Kidney epithelial cell (primary cell): ENCODE data around the gene PTPN5. TPM values are rescaled to one million over a fixed set of nuclear protein-coding genes. Genes with fewer than 3 reads are reported as not detected.
A peak's percentile ranks its signal among the peaks of the same experiment; 100 is the strongest.

ENCODE experiments used
- DNase-seq: peaks from one replicate; pipeline ENCODE4 v3.0.0-alpha.2; 2010; ENCODE audit warnings: low read depth
- H3K27me3 ChIP-seq: 2 replicates; pipeline ENCODE4 v1.6.0; 2011; ENCODE audit warnings: low read length; ENCODE audit not compliant: control insufficient read depth, insufficient read depth
- H3K36me3 ChIP-seq: 2 replicates; pipeline ENCODE4 v1.5.1; 2011; ENCODE audit warnings: low read length; ENCODE audit not compliant: control insufficient read depth, insufficient read depth
- H3K4me3 ChIP-seq: 2 replicates; pipeline ENCODE4 v1.5.1; 2011; ENCODE audit warnings: low read depth, mild to moderate bottlenecking, control low read depth, low read length
- total RNA-seq: library from RNA; depleted of rRNA; stranded (reverse); fragments of >200 nt; gene quantifications from 2 replicates; pipeline ENCODE4 v1.2.3, GENCODE V29; 2015
- TF ChIP-seq, protein P1 (sequence below): IDR thresholded peaks from 2 replicates; pipeline ENCODE4 v1.5.1; 2011; ENCODE audit warnings: mild to moderate bottlenecking, moderate library complexity, low read length, control low read depth, inconsistent platforms; ENCODE audit not compliant: insufficient read depth, poor library complexity, severe bottlenecking

The PTPN5 gene
- total RNA-seq, 1 donor from 2014 or later = not detected

DNA sequence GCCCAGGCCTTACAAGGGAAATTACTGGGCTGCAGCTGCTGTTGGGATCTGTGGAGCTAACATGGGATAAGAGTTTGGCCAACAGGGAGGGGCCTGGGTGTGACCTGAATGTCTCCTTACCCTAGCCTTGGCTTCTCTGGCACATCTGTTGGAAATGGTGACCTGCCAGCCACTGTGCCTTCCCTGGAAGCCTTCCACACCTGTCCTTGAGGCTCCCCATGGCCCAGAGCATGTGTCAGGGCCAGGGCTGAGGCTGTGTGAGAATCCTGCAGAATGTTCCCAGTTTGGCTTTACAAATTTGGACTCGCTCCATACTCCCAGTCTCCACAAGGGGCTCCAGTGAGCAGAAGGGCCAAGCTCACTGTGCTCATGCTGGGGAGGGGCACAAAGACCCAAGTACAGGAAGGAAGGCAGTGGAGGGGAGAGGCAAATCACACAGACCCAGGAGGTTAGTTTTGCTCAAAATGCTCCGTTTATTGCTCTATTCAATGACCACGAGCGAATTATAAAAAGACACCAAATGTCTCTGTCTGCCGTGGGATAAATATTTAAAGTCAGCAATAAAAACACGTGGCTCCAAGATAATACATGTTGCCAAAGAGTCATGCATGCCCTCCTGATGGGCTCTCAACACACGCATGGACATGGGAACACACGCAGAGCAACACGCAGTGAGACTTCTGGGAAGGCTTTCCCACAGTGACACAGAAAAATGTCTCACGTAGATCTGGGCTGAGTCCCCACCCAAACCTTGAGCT is 63.9 kb downstream of the PTPN5 start:
- no peaks in the 10 kb centered on the region for H3K36me3 ChIP-seq
- TF ChIP-seq, protein P1, sequence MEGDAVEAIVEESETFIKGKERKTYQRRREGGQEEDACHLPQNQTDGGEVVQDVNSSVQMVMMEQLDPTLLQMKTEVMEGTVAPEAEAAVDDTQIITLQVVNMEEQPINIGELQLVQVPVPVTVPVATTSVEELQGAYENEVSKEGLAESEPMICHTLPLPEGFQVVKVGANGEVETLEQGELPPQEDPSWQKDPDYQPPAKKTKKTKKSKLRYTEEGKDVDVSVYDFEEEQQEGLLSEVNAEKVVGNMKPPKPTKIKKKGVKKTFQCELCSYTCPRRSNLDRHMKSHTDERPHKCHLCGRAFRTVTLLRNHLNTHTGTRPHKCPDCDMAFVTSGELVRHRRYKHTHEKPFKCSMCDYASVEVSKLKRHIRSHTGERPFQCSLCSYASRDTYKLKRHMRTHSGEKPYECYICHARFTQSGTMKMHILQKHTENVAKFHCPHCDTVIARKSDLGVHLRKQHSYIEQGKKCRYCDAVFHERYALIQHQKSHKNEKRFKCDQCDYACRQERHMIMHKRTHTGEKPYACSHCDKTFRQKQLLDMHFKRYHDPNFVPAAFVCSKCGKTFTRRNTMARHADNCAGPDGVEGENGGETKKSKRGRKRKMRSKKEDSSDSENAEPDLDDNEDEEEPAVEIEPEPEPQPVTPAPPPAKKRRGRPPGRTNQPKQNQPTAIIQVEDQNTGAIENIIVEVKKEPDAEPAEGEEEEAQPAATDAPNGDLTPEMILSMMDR = peak; percentile 87
- DNase-seq = no peak

DNA sequence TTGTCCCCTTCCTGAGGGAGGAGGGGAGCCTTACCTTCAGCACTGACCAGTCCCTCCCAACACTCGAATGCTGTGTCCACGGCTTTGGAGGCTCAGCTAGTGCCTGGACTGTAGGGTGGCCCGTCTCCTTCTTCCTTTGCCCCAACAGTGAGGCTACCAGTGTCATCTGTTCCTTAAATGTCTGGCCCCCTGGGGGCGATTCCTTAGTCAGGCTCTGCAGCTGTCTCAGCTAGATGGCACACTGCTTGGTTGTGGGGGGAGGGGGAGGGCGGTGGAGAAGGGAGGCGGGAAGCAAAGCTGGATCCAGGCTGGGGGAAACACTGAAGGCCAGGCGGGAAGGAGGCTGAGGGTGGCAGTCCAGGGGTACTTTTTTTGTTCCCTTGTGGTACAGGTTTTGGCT is 65.6 kb downstream of the PTPN5 start, which contains the start of gene IGSF22:
TSS of gene IGSF22 (minus strand) at position 149 of the 400 bp plus-strand sequence. CDS start 1,952 bp downstream, outside the sequence.
- no peak for DNase-seq
- H3K36me3 ChIP-seq = no peaks in the 10 kb centered on the region
- H3K4me3 ChIP-seq = no peak within 1 kb of the TSS
- TF ChIP-seq, protein P1 = no peak
- H3K27me3 ChIP-seq = peaks cover 3% of the 10 kb centered on the region

More for the DNA sequence above, 63.9 kb downstream of the PTPN5 start:
- H3K27me3 ChIP-seq = peaks cover 3% of the 10 kb centered on the region
- H3K4me3 ChIP-seq = no peak overlapping the region

DNA sequence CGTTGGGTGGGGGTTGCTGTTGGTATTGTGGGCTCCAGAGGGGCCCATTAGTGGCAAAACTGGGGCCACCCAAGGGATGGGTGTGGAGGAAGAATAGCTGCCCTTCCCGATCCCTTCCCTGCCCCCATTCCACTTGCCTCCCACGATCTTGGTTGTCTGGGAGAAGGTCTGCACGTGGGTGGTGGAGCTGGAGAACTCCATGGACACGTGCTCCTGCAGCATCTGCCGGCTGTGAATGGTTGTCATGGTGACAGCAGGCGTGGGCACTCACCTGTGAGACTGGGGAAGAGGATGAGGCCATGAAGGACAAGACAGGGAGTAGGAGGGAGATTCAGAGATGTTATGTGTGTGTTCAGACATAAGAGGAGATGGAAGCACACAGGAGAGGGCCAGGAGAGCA is 67.6 kb downstream of the PTPN5 start:
- Histone ChIP-seq H3K4me3 (no peak overlapping the region), H3K27me3 (peaks cover 3% of the 10 kb centered on the region), H3K36me3 (no peaks in the 10 kb centered on the region)
- DNase-seq = no peak
- TF ChIP-seq, protein P1 = no peak

DNA sequence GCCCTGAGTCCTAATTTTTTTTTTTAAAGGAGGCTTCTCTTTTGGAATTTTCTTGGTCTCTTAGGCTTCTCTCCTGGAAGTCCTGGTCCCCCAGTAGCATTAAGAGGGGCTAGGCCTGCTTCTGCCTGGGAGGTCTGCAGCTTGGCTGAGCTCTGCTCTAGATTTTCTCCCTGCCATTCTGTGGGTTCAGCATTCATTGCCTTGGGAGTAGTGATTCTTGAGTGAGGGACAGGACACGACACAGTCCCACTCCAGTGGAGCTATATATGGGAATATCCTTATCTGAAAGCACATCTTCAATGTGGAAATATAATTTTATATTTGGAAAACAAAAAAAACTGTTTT is 69.3 kb downstream of the PTPN5 start:
- H3K4me3 ChIP-seq = no peak overlapping the region
- peaks cover 3% of the 10 kb centered on the region for H3K27me3 ChIP-seq
- TF ChIP-seq, protein P1 = no peak
- no peaks in the 10 kb centered on the region for H3K36me3 ChIP-seq
- no peak for DNase-seq

DNA sequence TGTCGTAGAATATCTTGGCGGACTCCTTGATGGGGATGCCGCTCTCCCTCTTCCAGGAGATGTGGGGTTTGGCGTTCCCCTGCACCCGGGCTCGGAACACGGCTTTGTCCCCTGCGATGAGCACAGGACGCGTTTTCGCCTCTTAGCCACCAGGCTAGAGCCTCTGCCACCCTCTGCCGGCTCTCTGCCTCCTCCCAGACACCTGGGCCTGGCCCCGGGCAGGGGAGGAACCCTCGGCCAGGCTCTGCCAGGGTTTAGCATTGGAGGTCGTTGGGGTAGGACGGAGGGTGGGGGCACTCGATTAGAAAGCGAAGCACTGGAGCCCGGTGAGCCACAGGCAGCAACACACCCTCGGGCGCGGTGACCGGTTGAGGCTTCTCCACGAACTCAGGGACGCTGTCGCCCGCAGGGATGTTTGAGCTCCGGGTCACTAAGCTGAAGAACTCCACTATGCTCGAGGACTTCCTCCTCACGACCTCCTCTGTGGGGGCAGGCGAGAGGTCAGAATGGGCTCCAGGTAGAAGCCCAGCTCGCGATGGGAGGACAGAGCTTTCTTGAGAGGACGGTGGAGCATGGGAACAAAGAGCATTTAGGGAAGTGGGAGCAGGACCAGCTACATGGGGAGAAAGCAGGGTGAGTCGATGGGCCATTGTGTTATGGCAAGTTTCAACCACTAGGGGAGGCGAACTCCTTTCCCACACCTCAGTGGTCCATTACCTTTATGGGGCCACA is 69.9 kb downstream of the PTPN5 start:
- DNase-seq = no peak
- TF ChIP-seq, protein P1 = peak; percentile 83
- H3K27me3 ChIP-seq = peaks cover 3% of the 10 kb centered on the region
- H3K36me3 ChIP-seq = no peaks in the 10 kb centered on the region
- peak overlapping the region; percentile 38 for H3K4me3 ChIP-seq
